Measurements from ENCODE around the gene PCDH12.

GRCh38 chr5:141906517-141906916 is 51.5 kb downstream of the PCDH12 start:
- TF ChIP-seq CTCF (IDR thresholded peaks at IDR 0.05) (no peak), EP300 (IDR thresholded peaks at IDR 0.05) (no peak), POLR2A (IDR thresholded peaks at IDR 0.05) (no peak), POLR2AphosphoS5 (IDR thresholded peaks at IDR 0.05) (no peak)
